GM18499 (cell line): ENCODE data around the gene CGN.

Source experiments
- ATAC-seq: cut with Tn5 transposase; IDR thresholded peaks from one replicate; pipeline ENCODE4 v1.9.1; 2021; ENCODE audit warnings: moderate number of reproducible peaks; ENCODE audit not compliant: insufficient read depth, unreplicated experiment

CGN gene

GRCh38 chr1:151583796-151584195 is 72.6 kb downstream of the CGN start:
- ATAC-seq = no peak

- no peak for ATAC-seq
Observed at GRCh38 chr1:151584278-151584677, 73.1 kb downstream of the CGN start.

DNA sequence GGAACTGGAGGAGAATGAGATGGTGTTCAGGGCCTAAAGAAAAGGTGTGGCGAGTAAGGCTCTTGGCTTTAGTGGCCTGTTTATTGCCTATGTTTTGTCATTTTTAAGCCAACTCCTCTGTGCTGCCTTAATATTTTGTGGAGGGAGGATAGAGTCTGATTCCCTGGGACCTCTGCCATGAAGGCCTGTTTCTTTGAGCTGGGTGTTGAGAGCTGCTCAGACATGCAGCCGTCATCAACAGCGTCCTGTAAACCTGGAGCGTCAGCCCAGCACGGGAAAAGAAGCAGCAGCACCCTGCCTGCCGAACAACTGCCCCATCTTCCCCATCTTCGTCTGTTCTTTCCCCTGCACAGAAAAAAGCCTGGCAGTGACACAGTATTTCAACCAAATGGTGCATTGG is 73.6 kb downstream of the CGN start:
- ATAC-seq = no peak

- ATAC-seq = no peak
Observed at GRCh38 chr1:151585622-151586021, 74.4 kb downstream of the CGN start.
